Measurements from ENCODE around the gene APOB. TPM values are rescaled to one million over a fixed set of nuclear protein-coding genes. Genes with fewer than 3 reads are reported as not detected.

Gene APOB
- total and polyA plus RNA-seq, 2 of the 13 experiments (the other 11 are each of a cell fraction or from before 2014, with no cell fraction given): 1,569 to 2,515 TPM

GRCh38 chr2:21014364-21015280, 29.3 kb downstream of the APOB start (continued):
- TF ChIP-seq ZBTB46 (CRISPR knock-in tag; IDR thresholded peaks at IDR 0.05; ENCODE audit: borderline replicate concordance): no peak
- TF ChIP-seq ZNF24 (IDR thresholded peaks at IDR 0.05): no peak
- no peak for TF ChIP-seq ZNF501 (CRISPR knock-in tag; IDR thresholded peaks at IDR 0.05)
- TF ChIP-seq MTF1 (CRISPR knock-in tag; IDR thresholded peaks at IDR 0.05): 0 out of 2 replicates have a peak, but pooled peaks have one; percentile 15
- TF ChIP-seq ZNF34 (CRISPR knock-in tag; IDR thresholded peaks at IDR 0.05; ENCODE audit: borderline replicate concordance): 0 out of 2 replicates have a peak, but pooled peaks have one; percentile 77
- TF ChIP-seq ZNF362 (CRISPR knock-in tag; IDR thresholded peaks at IDR 0.05; ENCODE audit: borderline replicate concordance): no peak
- no peak for TF ChIP-seq ZEB1 (IDR thresholded peaks at IDR 0.05; ENCODE audit: insufficient replicate concordance, low read depth)
- TF ChIP-seq ZNF672 (CRISPR knock-in tag; IDR thresholded peaks at IDR 0.05): no peak
- TF ChIP-seq ZNF773 (CRISPR knock-in tag; IDR thresholded peaks at IDR 0.05; ENCODE audit: borderline replicate concordance): no peak
- no peak for TF ChIP-seq MAFG (CRISPR knock-in tag; IDR thresholded peaks at IDR 0.05)
- TF ChIP-seq ZNF558 (CRISPR knock-in tag; IDR thresholded peaks at IDR 0.05; ENCODE audit: borderline replicate concordance): peak; percentile 56; the same call in 1 of the 2 replicates
- TF ChIP-seq ZNF572 (CRISPR knock-in tag; IDR thresholded peaks at IDR 0.05): no peak
- TF ChIP-seq KAT8 (CRISPR knock-in tag; IDR thresholded peaks at IDR 0.05): 0 out of 2 replicates have a peak, but pooled peaks have one; percentile 10
- TF ChIP-seq ZNF33B (CRISPR knock-in tag; IDR thresholded peaks at IDR 0.05): no peak
- TF ChIP-seq SMAD9 (CRISPR knock-in tag; IDR thresholded peaks at IDR 0.05): no peak
- TF ChIP-seq HNF1A (IDR thresholded peaks at IDR 0.05; ENCODE audit: low read depth): no peak
- TF ChIP-seq HNF1A (CRISPR knock-in tag; IDR thresholded peaks at IDR 0.05; ENCODE audit: borderline replicate concordance): peak; percentile 17; the same call in 1 of the 2 replicates
- no peak for TF ChIP-seq PTBP1 (IDR thresholded peaks at IDR 0.05; ENCODE audit: low read depth, low read length, poor library complexity, severe bottlenecking)
- no peak for TF ChIP-seq ZBTB7A (CRISPR knock-in tag; IDR thresholded peaks at IDR 0.05)
- TF ChIP-seq AGO2 (optimal IDR thresholded peaks at IDR 0.05; ENCODE audit: low read depth, low read length): peak; percentile 77
- no peak for TF ChIP-seq ZFAT (CRISPR knock-in tag; conservative IDR thresholded peaks at IDR 0.05)
- no peak for TF ChIP-seq NFE2L2 (IDR thresholded peaks at IDR 0.05; ENCODE audit: low read length)
- TF ChIP-seq ZNF737 (CRISPR knock-in tag; IDR thresholded peaks at IDR 0.05; ENCODE audit: borderline replicate concordance): no peak
- no peak for TF ChIP-seq ZFP36L2 (CRISPR knock-in tag; IDR thresholded peaks at IDR 0.05)

Data from HepG2 (cell line).